Karpas-422 (cell line): ENCODE measurements around the gene HIGD1A. TPM values are rescaled to one million over a fixed set of nuclear protein-coding genes. Genes with fewer than 3 reads are reported as not detected.
A peak's percentile ranks its signal among the peaks of the same experiment; 100 is the strongest.

Source experiments
- DNase-seq: peaks from one replicate; pipeline ENCODE4 v3.0.0-alpha.2; 2015
- H2AFZ ChIP-seq: fragments of 200-600 bp; sonication (generic); 2 replicates; pipeline ENCODE4 v1.6.1; 2014; ENCODE audit warnings: antibody characterized with exemption, low read length, mixed read lengths
- H3K27ac ChIP-seq: fragments of 200-600 bp; sonication (generic); 2 replicates; pipeline ENCODE4 v1.5.1; 2014; ENCODE audit warnings: mild to moderate bottlenecking, low read length, moderate library complexity
- H3K27me3 ChIP-seq: fragments of 200-600 bp; sonication (generic); 2 replicates; pipeline ENCODE4 v1.6.1; 2014; ENCODE audit warnings: low read length, mixed read lengths
- H3K36me3 ChIP-seq: fragments of 200-600 bp; sonication (generic); 2 replicates; pipeline ENCODE4 v1.6.1; 2014; ENCODE audit warnings: low read length, mixed read lengths; ENCODE audit not compliant: insufficient read depth
- H3K4me1 ChIP-seq: fragments of 200-600 bp; sonication (generic); 2 replicates; pipeline ENCODE4 v1.6.1; 2014; ENCODE audit warnings: mild to moderate bottlenecking, low read length, mixed read lengths
- H3K4me2 ChIP-seq: fragments of 200-600 bp; sonication (generic); 2 replicates; pipeline ENCODE4 v1.6.1; 2014; ENCODE audit warnings: low read length, low read depth, mild to moderate bottlenecking; ENCODE audit not compliant: poor library complexity, severe bottlenecking
- H3K4me3 ChIP-seq: fragments of 200-600 bp; sonication (generic); 2 replicates; pipeline ENCODE4 v1.5.1; 2014; ENCODE audit warnings: mild to moderate bottlenecking, antibody characterized with exemption, low read length, mixed read lengths
- H3K79me2 ChIP-seq: fragments of 200-600 bp; sonication (generic); 2 replicates; pipeline ENCODE4 v1.6.1; 2014; ENCODE audit warnings: mild to moderate bottlenecking, low read length, mixed read lengths
- H3K9ac ChIP-seq: fragments of 200-600 bp; sonication (generic); 2 replicates; pipeline ENCODE4 v1.6.0; 2014; ENCODE audit warnings: low read length
- H3K9me2 ChIP-seq: fragments of 200-600 bp; sonication (generic), shearing (Covaris generic); replicated peaks from 2 replicates; pipeline ENCODE4 v1.6.0; 2014; ENCODE audit warnings: mild to moderate bottlenecking, low read length, moderate library complexity; ENCODE audit not compliant: insufficient read depth
- H3K9me3 ChIP-seq: fragments of 300-700, 200-600 bp; sonication (generic); 2 replicates; pipeline ENCODE4 v1.6.1; 2014; ENCODE audit warnings: low read length, mixed read lengths
- H4K20me1 ChIP-seq: fragments of 200-600 bp; sonication (generic); 2 replicates; pipeline ENCODE4 v1.6.1; 2014; ENCODE audit warnings: mild to moderate bottlenecking, antibody characterized with exemption, low read length, low read depth; ENCODE audit not compliant: insufficient read depth
- total RNA-seq: library from RNA; depleted of rRNA; stranded (reverse); fragments of >200 nt; shearing (Covaris generic); gene quantifications from 2 replicates; pipeline ENCODE4 v1.2.3, GENCODE V29; 2014; ENCODE audit warnings: low replicate concordance

Gene HIGD1A
- total RNA-seq, 1 experiment from 2014 or later, result 207 TPM

DNA sequence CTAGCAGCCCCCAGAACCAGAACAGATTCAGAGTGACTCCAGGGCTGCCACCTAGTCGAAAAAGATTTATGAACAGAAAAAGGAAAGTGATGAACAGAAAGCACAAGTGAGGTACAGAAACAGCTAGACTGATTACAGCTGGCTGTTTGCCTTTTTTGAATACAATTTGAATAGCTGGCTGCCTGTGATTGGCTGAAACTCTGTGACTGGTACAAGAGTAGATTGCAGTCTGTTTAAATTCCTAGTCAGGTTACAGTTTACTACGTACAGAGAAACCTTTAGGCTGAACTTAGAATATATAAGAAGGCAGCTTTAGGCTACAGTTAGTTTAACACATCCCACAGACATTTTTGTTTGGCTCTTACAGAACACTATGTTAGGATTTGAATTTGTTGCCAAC lies 41.3 kb downstream of the HIGD1A start:
- no peaks in the 10 kb centered on the region for H3K79me2 ChIP-seq
- no peaks in the 10 kb centered on the region for H3K36me3 ChIP-seq
- H3K4me2 ChIP-seq, result peak overlapping the region; percentile 7
- H3K9ac ChIP-seq, result no peak overlapping the region
- no peaks in the 10 kb centered on the region for H3K9me2 ChIP-seq
- H3K9me3 ChIP-seq, result no peaks in the 10 kb centered on the region
- no peak overlapping the region for H3K27ac ChIP-seq
- H3K27me3 ChIP-seq, result no peaks in the 10 kb centered on the region
- DNase-seq, result peak; percentile 57
- peaks cover 37% of the 10 kb centered on the region for H3K4me1 ChIP-seq
- H4K20me1 ChIP-seq, result no peaks in the 10 kb centered on the region
- H3K4me3 ChIP-seq, result no peak overlapping the region
- no peak overlapping the region for H2AFZ ChIP-seq

DNA sequence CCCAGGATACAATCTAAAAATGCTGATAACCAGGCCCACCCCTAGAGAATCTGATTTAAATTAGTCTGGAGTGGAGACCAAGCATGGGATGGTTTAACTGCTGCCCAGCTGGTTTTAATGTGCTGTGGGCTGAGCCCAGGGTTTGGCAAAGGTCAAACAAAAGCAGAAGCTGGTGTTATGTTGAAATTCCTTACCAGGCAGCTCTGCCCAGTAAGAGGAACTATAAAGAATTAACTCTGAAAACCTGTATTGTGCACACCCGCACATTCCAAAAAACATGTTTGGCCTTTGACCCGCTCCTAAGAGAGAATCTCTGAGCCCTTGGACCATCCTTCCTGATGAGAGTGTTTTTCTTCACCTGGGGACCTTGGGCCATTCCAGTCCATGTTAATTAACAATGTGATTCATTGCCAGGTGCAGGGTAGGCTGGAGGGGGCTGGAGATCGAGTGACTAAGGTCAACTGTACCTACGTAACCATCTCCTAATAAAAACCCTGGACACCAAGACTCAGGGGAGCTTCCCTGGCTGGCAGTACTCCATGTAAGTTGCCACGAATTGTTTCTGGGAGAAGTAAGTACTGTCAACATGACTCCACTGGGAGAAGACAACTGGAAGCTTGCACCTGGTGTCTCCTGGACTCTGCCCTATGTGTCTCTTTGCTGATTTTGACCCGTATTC lies 42.1 kb downstream of the HIGD1A start:
- no peaks in the 10 kb centered on the region for H4K20me1 ChIP-seq
- H3K27me3 ChIP-seq, result no peaks in the 10 kb centered on the region
- peaks cover 37% of the 10 kb centered on the region for H3K4me1 ChIP-seq
- H3K79me2 ChIP-seq, result no peaks in the 10 kb centered on the region
- no peak for DNase-seq
- no peak overlapping the region for H2AFZ ChIP-seq
- no peak overlapping the region for H3K9ac ChIP-seq
- H3K9me2 ChIP-seq, result no peaks in the 10 kb centered on the region
- no peaks in the 10 kb centered on the region for H3K36me3 ChIP-seq
- H3K4me2 ChIP-seq, result no peak overlapping the region
- no peaks in the 10 kb centered on the region for H3K9me3 ChIP-seq
- H3K27ac ChIP-seq, result no peak overlapping the region
- no peak overlapping the region for H3K4me3 ChIP-seq

DNA sequence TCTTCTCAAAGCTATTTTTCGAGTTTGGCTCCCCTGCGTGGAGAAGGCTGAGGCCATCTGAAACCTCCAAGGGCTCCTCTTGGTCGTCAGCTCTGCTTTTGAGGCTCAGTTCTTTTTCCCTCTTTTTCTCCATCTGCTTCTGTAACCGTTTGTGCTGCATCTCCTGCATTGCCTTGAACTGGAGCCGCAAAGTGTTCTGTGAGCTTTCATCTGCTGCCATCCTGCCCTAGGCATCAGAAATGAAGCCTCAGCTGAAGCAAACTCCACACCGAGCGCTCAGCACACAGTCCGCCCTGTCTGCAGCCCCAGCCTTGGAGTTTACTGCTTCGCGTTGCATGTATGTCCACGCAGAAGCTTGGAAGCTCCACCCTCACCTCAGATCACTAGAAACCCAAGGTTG lies 46.2 kb downstream of the HIGD1A start:
- DNase-seq, result no peak
- H3K9me2 ChIP-seq, result no peaks in the 10 kb centered on the region
- H3K27me3 ChIP-seq, result no peaks in the 10 kb centered on the region
- no peaks in the 10 kb centered on the region for H3K36me3 ChIP-seq
- peaks cover 8% of the 10 kb centered on the region for H3K4me1 ChIP-seq
- no peaks in the 10 kb centered on the region for H3K9me3 ChIP-seq
- no peaks in the 10 kb centered on the region for H4K20me1 ChIP-seq
- H2AFZ ChIP-seq, result no peak overlapping the region
- no peak overlapping the region for H3K9ac ChIP-seq
- H3K79me2 ChIP-seq, result no peaks in the 10 kb centered on the region
- H3K27ac ChIP-seq, result no peak overlapping the region
- H3K4me3 ChIP-seq, result no peak overlapping the region
- H3K4me2 ChIP-seq, result no peak overlapping the region

DNA sequence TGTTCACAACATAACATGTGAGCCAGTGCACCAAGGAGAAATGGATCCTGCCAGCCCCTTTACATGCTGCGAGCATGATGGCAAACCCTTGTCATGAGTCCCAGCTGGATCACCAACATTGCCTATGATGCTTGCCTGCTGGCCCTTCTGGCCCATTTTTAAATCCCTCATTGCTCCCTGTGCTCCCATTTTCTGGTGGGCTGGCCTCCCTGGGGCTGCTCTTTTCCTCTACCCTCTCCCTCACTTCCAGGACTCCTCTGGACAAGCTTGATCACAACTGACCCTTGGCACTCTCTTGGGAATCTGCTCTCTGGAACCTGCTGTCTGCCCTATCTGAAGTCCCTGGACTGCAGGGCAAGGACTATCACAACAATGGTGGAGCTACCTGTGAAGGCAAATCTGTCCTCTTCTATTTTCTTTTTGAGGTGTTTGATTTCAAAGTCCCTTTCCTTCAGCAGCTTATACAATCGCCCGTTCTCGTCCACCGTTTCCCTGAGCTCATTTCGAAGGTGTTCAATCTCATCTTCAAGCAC lies 47.5 kb downstream of the HIGD1A start:
- no peaks in the 10 kb centered on the region for H3K9me3 ChIP-seq
- H4K20me1 ChIP-seq, result no peaks in the 10 kb centered on the region
- H3K27ac ChIP-seq, result no peak overlapping the region
- no peak overlapping the region for H3K9ac ChIP-seq
- no peaks in the 10 kb centered on the region for H3K4me1 ChIP-seq
- DNase-seq, result no peak
- no peaks in the 10 kb centered on the region for H3K79me2 ChIP-seq
- no peak overlapping the region for H2AFZ ChIP-seq
- H3K9me2 ChIP-seq, result no peaks in the 10 kb centered on the region
- H3K27me3 ChIP-seq, result no peaks in the 10 kb centered on the region
- no peak overlapping the region for H3K4me2 ChIP-seq
- H3K36me3 ChIP-seq, result no peaks in the 10 kb centered on the region
- no peak overlapping the region for H3K4me3 ChIP-seq

DNA sequence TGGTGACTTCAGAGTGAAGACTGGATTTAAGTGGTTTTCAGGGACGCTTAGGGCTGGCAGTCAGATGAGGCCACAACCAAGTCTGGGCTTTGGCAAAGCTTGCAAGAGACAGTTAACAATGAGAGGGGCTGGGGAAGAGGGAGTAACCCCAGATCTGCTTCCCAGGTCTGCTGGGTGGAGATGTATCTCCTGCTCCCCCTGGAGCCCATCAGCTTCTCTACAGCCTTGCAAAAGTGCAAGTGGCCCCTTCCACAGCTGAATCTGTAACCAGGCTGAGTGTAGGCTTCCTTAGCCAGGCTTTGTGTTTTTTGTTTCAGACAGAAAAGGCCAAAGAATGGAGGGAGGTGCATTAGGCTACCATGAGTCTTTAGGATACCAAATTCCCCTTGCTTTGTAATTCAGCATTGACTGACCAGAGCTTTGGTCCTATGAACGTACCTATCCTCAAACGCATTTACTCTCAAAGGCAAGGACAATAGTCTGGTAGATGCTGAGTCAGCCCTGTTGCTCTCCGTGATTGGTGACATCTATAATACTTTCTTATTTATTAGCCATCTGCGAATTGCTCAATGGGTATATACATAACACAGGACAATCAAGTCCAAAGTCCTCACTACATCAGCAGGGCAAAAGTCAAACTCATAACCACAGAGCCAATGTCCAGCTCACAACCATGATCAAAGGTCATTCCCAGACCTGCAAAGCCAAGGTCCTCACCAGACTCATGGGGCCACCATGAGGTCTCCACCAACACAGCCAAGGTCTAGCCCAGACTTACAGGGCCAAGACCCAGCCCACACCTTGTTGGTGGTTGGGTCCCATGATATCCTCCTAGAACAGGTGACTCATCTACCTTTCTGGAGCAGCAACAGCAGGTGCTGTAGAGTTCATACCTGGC lies 48.4 kb downstream of the HIGD1A start:
- Histone ChIP-seq H3K79me2 (no peaks in the 10 kb centered on the region), H3K27ac (no peak overlapping the region), H3K4me1 (no peaks in the 10 kb centered on the region), H3K4me2 (no peak overlapping the region), H3K4me3 (no peak overlapping the region), H2AFZ (no peak overlapping the region), H3K9me2 (no peaks in the 10 kb centered on the region), H4K20me1 (no peaks in the 10 kb centered on the region), H3K9ac (no peak overlapping the region), H3K36me3 (no peaks in the 10 kb centered on the region), H3K9me3 (no peaks in the 10 kb centered on the region), H3K27me3 (no peaks in the 10 kb centered on the region)
- DNase-seq, result peak; percentile 70

DNA sequence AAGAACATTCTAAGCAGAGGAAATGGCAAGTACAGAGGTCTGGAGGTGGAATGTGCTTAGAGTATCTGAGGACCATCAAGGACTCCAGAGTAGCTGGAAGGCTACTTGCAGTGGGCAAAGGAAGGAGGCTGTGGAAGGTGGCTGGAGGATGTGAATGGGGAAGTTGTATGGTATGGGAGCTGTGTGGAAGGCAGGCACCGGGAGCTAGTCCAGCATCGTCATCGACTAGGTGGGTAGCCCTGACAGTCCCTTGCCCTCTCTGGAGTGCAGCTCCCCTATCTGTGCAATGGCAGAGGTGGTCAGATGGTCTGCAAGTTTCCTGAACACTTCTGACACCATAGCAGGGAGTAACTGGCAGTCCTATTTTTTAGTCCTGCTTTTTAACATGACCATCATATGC lies 50.5 kb downstream of the HIGD1A start:
- Histone ChIP-seq H3K4me3 (no peak overlapping the region), H3K27me3 (no peaks in the 10 kb centered on the region), H3K9me2 (no peaks in the 10 kb centered on the region), H4K20me1 (no peaks in the 10 kb centered on the region), H3K4me1 (no peaks in the 10 kb centered on the region), H2AFZ (no peak overlapping the region), H3K27ac (no peak overlapping the region), H3K79me2 (no peaks in the 10 kb centered on the region), H3K36me3 (no peaks in the 10 kb centered on the region), H3K9ac (no peak overlapping the region), H3K4me2 (no peak overlapping the region), H3K9me3 (no peaks in the 10 kb centered on the region)
- DNase-seq, result no peak

DNA sequence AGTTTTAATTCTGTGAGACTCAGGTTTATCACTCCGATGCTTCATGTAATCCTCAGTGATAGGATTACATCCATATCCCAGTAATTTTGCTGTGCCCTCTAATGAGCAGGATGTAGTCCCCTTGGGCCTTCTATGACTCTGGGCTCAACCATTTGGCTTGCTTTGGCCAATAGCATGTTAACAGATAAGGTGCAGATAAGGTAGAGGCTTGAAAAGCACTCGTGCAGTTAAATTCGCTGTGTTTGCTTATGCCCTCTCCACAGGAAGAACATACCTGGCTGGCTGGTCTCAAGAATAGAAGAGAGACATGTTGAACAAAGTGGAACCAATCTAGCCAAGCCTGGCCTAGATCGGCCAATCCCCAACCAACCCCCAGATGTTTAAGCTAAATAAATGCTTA lies 51.3 kb downstream of the HIGD1A start:
- Histone ChIP-seq H3K4me3 (no peak overlapping the region), H4K20me1 (no peaks in the 10 kb centered on the region), H3K9me3 (no peaks in the 10 kb centered on the region), H3K9ac (no peak overlapping the region), H3K27me3 (no peaks in the 10 kb centered on the region), H3K9me2 (no peaks in the 10 kb centered on the region), H2AFZ (no peak overlapping the region), H3K27ac (no peak overlapping the region), H3K79me2 (no peaks in the 10 kb centered on the region), H3K4me1 (peaks cover 2% of the 10 kb centered on the region; the same call in 1 of the 2 replicates), H3K36me3 (no peaks in the 10 kb centered on the region), H3K4me2 (no peak overlapping the region)
- DNase-seq, result no peak

DNA sequence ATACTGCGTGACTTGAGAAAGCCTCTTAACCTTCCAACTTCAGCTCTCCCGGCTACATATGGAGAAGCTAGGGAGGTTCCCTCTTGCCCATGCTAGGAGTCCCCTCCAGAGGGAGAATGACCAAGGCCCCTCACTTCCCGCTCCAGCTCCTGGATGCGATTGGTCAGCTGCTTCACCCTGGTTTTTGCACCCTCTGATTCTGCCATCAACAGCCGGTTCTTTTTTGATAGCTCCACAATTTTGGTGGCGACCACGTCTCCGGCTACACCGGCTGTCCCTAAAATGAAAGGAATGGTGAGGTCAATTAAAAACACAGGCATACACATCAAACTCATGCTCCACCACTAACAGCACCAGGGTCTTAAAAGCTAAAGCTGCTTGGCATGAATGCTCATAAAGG lies 51.8 kb downstream of the HIGD1A start:
- no peak overlapping the region for H3K9ac ChIP-seq
- no peaks in the 10 kb centered on the region for H3K36me3 ChIP-seq
- no peak for DNase-seq
- H4K20me1 ChIP-seq, result no peaks in the 10 kb centered on the region
- no peaks in the 10 kb centered on the region for H3K27me3 ChIP-seq
- no peaks in the 10 kb centered on the region for H3K9me3 ChIP-seq
- no peak overlapping the region for H3K27ac ChIP-seq
- H3K4me2 ChIP-seq, result no peak overlapping the region
- no peak overlapping the region for H3K4me3 ChIP-seq
- H3K9me2 ChIP-seq, result no peaks in the 10 kb centered on the region
- peaks cover 2% of the 10 kb centered on the region; the same call in 1 of the 2 replicates for H3K4me1 ChIP-seq
- H3K79me2 ChIP-seq, result no peaks in the 10 kb centered on the region
- H2AFZ ChIP-seq, result no peak overlapping the region
